NB4 (cell line): ENCODE measurements around the gene CNKSR3.

ENCODE experiments used
- CTCF ChIP-seq: IDR thresholded peaks from one replicate; pipeline ENCODE4 v1.5.1; 2012; ENCODE audit warnings: low read depth, low read length
- MAX ChIP-seq: IDR thresholded peaks from 2 replicates; pipeline ENCODE4 v1.6.1; 2011; ENCODE audit warnings: low read depth, low read length
- POLR2A ChIP-seq: IDR thresholded peaks from 2 replicates; pipeline ENCODE4 v1.6.1; 2011; ENCODE audit warnings: mild to moderate bottlenecking; ENCODE audit not compliant: insufficient read length; ENCODE audit errors: extremely low read depth

GRCh38 chr6:154473324-154473723 is 37.2 kb downstream of the CNKSR3 start:
- TF ChIP-seq CTCF (no peak), MAX (no peak), POLR2A (no peak)
